ENCODE results near the gene SNRPD2. TPM values are rescaled to one million over a fixed set of nuclear protein-coding genes. Genes with fewer than 3 reads are reported as not detected.
A peak's percentile ranks its signal among the peaks of the same experiment; 100 is the strongest.
"Not testable (repeated sequence)": the region's sequence is repeated elsewhere in the genome, so short reads cannot be mapped to it uniquely, and the experiment has no call there.

SNRPD2 gene
- 738 and 766 TPM in 2 replicates for total RNA-seq

DNA sequence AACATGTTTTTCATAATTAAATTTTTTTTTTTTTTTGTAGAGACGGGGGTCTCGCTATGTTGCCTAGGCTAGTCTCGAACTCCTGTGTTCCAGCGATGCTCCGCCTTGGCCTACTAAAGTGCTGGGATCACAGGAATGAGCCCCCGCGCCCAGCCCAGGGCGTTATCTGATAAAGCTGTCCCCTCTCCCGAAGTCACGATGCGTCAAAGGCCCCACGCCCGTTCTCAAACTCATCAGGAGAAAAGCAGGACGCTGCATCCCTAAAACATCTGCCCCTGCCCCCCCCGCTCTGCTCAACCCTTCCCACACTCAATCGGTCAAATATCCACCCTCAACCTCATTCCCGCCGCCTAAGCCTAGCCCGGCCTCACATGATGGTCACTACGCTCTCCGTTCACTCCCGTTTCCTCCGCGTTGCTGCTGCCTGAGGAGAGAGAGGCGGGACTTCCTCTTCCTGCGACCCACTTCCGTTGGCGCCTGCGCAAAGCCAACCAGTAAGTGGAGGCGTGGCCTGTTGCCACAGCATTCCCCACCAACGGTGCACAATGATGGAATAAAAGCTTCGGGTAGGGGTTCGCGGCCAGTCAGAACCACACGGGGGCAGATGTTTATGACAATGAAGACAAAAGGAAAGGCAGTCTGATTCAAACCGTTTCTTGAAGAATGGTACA, at the start of gene SNRPD2:
Gene SNRPD2 (minus strand): TSS at position 438 of the 671 bp plus-strand sequence. CDS start 65 bp downstream, at position 373.
- intact Hi-C loops (cut with micrococcal nuclease), result loop anchor here (1.0 to 5.0 kb wide), 8 partner anchors 14 to 184 kb away; partner anchors contain the start of genes FBXO46, OPA3, SIX5 and SYMPK
- peaks cover 61% of the 10 kb centered on the region for H3K36me3 Mint-ChIP-seq (ENCODE audit: low read depth)
- H3K27me3 Mint-ChIP-seq (ENCODE audit: low read depth), result no peaks in the 10 kb centered on the region

DNA sequence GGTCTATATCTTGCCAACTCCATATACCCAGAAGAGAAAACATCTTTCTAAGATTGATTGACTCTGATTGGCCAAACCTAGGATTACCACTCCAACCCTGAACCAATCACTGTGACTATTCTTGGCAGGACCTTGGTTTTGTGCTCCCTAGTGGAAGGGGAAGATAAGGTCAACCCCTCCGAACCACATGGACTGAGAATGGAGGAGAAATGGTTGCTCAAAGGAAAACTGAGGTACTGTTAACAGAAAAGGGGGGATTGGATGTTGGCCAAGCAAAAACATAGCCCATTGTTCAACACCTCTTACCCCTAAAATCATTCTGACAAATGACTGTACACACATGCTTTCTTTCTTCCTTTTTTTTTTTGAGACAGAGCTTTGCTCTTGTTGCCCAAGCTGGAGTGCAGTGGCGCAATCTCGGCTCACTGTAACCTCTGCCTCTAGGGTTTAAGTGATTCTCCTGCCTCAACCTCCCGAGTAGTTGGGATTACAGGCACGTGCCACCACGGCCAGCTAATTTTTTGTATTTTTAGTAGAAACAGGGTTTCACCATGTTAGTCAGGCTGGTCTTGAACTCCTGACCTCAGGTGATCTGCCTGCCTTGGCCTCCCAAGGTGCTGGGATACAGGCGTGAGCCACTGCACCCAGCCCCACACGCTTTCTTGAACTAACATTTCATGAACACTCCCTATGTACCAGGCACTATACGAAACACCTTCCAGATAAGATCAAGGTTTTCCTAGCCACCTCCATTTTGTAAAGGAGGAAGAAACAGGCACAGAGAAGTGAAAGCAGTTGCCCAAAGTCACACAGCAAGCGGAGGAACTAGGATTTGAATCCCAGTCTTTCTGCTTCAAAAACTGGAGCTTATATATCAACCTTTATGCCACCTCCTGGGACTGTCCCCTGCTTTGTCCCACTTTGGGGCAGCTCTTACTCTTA, 48.0 kb upstream of the SNRPD2 start:
- no peak overlapping the region for H3K4me3 Mint-ChIP-seq (ENCODE audit: low read depth)
- H3K36me3 Mint-ChIP-seq (ENCODE audit: low read depth), result no peaks in the 10 kb centered on the region

More for the DNA sequence above, at the start of gene SNRPD2:
- DNase-seq (ENCODE audit: low spot score), result peak; percentile 94
- Mint-ChIP-seq H3K9me3 (no peaks in the 10 kb centered on the region), H3K27ac (peak within 1 kb of the TSS; percentile 99), H3K4me3 (ENCODE audit: low read depth) (peak within 1 kb of the TSS; percentile 94), H3K4me1 (ENCODE audit: low read depth) (peaks cover 14% of the 10 kb centered on the region)

DNA sequence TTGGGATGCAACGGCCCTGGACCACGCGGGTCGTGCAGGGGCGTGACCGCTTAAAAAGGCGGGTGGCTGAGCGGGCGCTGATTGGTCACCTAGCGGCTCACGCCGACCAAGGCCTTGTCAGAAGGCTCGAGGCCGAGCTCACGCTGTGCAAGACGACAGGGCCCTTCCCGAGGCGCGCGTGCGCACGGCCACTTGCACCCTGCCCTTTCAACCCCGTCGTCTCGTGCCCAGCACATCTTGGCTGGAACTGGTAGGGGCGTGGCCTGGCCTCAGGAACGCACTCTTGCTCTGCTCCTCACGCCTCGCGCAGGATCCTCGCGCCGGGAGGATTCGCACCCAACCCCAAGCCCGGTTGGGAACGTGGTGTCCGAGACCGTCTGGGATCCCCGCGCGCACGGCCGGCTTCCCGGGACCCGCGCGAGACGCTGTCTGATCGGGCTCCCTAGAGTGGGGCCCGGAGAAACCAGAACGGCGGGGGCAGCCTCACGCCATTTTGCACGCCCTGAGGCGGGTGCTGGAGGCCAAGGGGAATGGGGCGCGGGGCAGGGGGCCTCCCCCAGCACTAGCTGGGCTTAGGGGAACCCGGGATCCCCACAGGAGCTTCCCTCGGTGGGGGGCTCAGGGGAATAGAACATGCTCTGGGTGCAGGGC, 41.5 kb upstream of the SNRPD2 start, which contains the start of gene MEIOSIN:
Gene MEIOSIN (plus strand): TSS at position 280 of the 651 bp plus-strand sequence. CDS start 1,938 bp downstream, outside the sequence.
- Mint-ChIP-seq H3K36me3 (ENCODE audit: low read depth) (peaks cover 4% of the 10 kb centered on the region), H3K4me1 (ENCODE audit: low read depth) (peaks cover 13% of the 10 kb centered on the region), H3K9me3 (no peaks in the 10 kb centered on the region), H3K27me3 (ENCODE audit: low read depth) (peaks cover 3% of the 10 kb centered on the region), H3K27ac (no peak within 1 kb of the TSS), H3K4me3 (ENCODE audit: low read depth) (no peak within 1 kb of the TSS)
- intact Hi-C loops (cut with micrococcal nuclease), result loop anchor here (5.0 kb wide), 1 partner anchor 129 kb away; the partner anchor contains the start of genes FOXA3 and SYMPK
- DNase-seq (ENCODE audit: low spot score), result no peak

More for the DNA sequence above, 48.0 kb upstream of the SNRPD2 start:
- Mint-ChIP-seq H3K4me1 (ENCODE audit: low read depth) (no peaks in the 10 kb centered on the region), H3K27ac (no peak overlapping the region), H3K9me3 (no peaks in the 10 kb centered on the region), H3K27me3 (ENCODE audit: low read depth) (peaks cover 5% of the 10 kb centered on the region)
- intact Hi-C loops (cut with micrococcal nuclease), result no loop called here
- DNase-seq (ENCODE audit: low spot score), result no peak

DNA sequence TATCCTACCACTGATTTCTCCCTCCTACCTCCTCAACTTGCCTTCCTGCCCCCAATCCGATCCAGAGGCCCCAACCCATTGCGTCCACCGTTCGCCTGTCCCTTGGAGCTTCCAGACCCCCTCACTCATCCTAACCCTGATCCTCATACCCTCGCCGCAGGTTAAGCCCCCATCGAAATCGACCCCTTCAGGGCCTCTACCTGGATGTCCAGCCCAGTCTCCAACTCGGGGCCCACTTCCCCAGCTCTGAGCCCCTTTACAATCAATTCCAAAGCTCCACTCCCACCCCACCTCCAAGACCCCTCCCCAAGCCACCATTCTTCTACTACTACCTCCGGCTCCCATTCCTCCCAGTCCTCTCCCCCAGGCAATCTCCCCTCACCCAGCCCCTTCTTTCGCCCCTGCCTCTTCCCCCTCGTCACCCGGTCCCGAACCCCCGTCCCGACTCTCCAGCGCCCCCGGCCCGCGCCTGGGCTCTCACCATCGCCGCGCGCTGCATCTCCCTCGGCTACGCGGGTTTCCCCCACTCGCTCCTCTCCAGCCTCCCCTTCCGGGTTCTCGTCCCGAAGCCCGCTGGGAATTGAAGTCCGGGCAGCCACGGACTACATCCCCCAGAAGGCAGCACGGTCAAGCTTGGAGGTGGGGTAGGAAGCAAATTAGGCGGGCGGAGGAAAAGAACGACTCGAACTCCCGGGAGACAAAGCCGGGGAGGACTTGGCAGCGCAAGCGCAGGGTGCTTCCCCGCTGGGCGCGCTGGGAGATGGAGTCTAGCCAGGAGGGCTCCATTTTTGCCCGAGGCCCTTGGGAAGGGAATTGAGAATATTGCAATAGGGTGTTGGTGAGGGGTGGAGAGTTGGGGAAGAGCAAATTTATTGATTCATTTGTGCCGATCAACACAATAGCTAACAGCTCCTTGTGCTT, 38.9 kb upstream of the SNRPD2 start, which contains the start of gene FBXO46:
Gene FBXO46 (minus strand): TSS at position 529 of the 921 bp plus-strand sequence. CDS start 17,401 bp downstream, outside the sequence.
- DNase-seq (ENCODE audit: low spot score), result peak; percentile 93
- H3K27ac Mint-ChIP-seq, result peak within 1 kb of the TSS; percentile 92
- H3K4me1 Mint-ChIP-seq (ENCODE audit: low read depth), result peaks cover 18% of the 10 kb centered on the region
- peak within 1 kb of the TSS; percentile 100 for H3K4me3 Mint-ChIP-seq (ENCODE audit: low read depth)
- H3K27me3 Mint-ChIP-seq (ENCODE audit: low read depth), result no peaks in the 10 kb centered on the region
- no peaks in the 10 kb centered on the region for H3K9me3 Mint-ChIP-seq
- intact Hi-C loops (cut with micrococcal nuclease), result loop anchor here (1.0 to 5.0 kb wide), 3 partner anchors 13 to 132 kb away; partner anchors contain the start of genes FOXA3, QPCTL and SYMPK
- H3K36me3 Mint-ChIP-seq (ENCODE audit: low read depth), result peaks cover 14% of the 10 kb centered on the region

DNA sequence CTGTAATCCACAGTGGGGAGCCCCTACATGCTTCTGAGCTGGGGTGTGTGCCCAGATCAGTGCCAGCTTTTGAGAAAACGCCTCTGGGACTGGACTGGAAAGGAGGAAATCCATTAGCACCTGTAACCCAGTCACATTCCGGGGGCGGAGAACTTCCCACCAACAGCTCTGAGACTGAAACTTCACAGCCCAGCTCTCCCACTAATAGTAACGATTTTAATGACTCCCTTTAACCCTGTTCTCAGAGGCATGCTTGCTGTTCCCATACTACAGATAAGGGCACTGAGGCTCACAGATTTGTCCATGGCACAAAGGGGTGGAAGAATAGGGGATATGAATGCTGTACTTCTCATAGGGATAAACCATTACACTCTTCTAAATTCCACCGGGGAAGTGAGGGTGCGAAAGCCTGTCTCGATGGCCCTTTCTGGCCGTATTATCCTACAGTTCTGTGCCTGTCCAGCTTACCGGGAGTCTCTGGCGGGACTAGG, 38.1 kb upstream of the SNRPD2 start:
- no peak for DNase-seq (ENCODE audit: low spot score)
- H3K4me3 Mint-ChIP-seq (ENCODE audit: low read depth), result peak overlapping the region; percentile 100
- intact Hi-C loops (cut with micrococcal nuclease), result loop anchor here (1.0 to 5.0 kb wide), 3 partner anchors 13 to 132 kb away; partner anchors contain the start of genes FOXA3, QPCTL and SYMPK
- H3K27me3 Mint-ChIP-seq (ENCODE audit: low read depth), result no peaks in the 10 kb centered on the region
- peaks cover 18% of the 10 kb centered on the region for H3K4me1 Mint-ChIP-seq (ENCODE audit: low read depth)
- no peaks in the 10 kb centered on the region for H3K9me3 Mint-ChIP-seq
- peak overlapping the region; percentile 92 for H3K27ac Mint-ChIP-seq
- H3K36me3 Mint-ChIP-seq (ENCODE audit: low read depth), result peaks cover 15% of the 10 kb centered on the region

DNA sequence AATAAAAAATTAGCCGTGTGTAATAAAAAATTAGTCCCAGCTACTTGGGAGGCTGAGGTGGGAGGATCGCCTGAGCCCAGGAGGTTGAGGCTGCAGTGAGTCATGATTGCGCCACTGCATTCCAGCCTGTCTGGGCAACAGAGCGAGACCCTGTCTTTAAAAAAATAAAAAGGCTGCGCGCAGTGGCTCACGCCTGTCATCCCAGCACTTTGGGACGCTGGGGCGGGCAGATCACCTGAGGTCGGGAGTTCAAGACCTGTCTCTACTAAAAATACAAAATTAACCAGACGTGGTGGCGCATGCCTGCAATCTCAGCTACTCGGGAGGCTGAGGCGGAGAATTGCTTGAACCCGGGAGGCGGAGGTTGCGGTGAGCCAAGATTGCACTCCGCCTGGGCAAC, 36.9 kb upstream of the SNRPD2 start:
- H3K9me3 Mint-ChIP-seq; H3K27ac Mint-ChIP-seq; H3K27me3 Mint-ChIP-seq (ENCODE audit: low read depth); DNase-seq (ENCODE audit: low spot score); intact Hi-C loops (cut with micrococcal nuclease): not testable (repeated sequence)
- H3K4me3 Mint-ChIP-seq (ENCODE audit: low read depth), result peak overlapping the region; percentile 26
- H3K4me1 Mint-ChIP-seq (ENCODE audit: low read depth), result peaks cover 18% of the 10 kb centered on the region
- H3K36me3 Mint-ChIP-seq (ENCODE audit: low read depth), result peaks cover 21% of the 10 kb centered on the region

DNA sequence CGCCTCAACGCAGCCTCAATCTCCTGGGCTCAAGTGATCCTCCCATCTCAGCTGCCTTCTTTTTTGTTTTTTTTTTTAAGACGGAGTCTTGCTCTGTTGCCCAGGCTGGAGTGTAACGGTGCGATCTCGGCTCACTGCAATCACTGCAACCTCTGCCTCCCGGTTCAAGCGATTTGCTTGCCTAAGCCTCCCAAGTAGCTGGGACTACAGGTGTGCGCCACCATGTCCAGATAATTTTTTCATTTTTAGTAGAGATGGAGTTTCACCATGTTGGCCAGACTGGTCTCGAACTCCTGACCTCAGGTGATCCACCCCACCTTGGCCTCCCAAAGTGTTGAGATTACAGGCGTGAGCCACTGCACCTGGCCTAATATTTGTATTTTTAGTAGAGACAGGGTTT, 28.3 kb upstream of the SNRPD2 start:
- H3K9me3 Mint-ChIP-seq; H3K27ac Mint-ChIP-seq; H3K4me3 Mint-ChIP-seq (ENCODE audit: low read depth); DNase-seq (ENCODE audit: low spot score); H3K27me3 Mint-ChIP-seq (ENCODE audit: low read depth); intact Hi-C loops (cut with micrococcal nuclease): not testable (repeated sequence)
- peaks cover 41% of the 10 kb centered on the region for H3K36me3 Mint-ChIP-seq (ENCODE audit: low read depth)
- H3K4me1 Mint-ChIP-seq (ENCODE audit: low read depth), result peaks cover 24% of the 10 kb centered on the region

DNA sequence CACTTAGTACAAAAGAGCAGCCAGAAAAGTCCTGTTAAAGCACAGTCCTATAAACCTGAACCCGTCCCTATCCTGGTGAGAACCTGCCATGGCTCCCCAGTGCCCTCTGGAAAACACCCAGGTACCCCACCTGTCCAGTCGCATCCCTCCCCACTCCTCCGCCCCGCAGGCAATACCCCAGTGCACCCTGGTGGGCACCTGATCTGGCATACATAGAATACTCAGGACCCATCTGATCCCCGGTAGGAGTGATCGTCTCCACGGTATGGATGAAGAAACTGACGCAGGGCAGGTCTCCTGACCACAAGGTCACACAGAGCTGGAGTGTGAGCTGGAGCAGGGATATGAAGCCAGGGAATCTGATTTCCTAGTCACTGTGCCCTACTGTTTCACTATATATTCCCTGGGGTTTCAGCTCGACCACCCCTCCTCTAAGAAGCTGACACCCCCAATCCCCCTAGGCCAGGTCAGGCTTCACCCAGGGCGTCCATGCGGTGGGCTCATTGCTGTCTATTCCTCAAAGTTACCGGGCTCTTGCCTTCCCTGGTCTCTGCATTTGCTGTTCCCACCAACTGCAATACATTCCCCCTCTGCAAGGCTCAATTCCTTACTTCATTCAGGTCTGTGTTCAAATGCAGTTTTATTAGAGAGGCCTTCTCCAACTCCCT, 26.4 kb upstream of the SNRPD2 start:
- H3K36me3 Mint-ChIP-seq (ENCODE audit: low read depth), result peaks cover 32% of the 10 kb centered on the region
- H3K4me3 Mint-ChIP-seq (ENCODE audit: low read depth), result peak overlapping the region; percentile 94
- peaks cover 27% of the 10 kb centered on the region for H3K4me1 Mint-ChIP-seq (ENCODE audit: low read depth)
- no peaks in the 10 kb centered on the region for H3K27me3 Mint-ChIP-seq (ENCODE audit: low read depth)
- no peaks in the 10 kb centered on the region for H3K9me3 Mint-ChIP-seq
- no peak for DNase-seq (ENCODE audit: low spot score)
- H3K27ac Mint-ChIP-seq, result peak overlapping the region; percentile 94
- intact Hi-C loops (cut with micrococcal nuclease), result loop anchor here (1.0 kb wide), 2 partner anchors 12 to 26 kb away; partner anchors contain the start of genes FBXO46 and QPCTL

DNA sequence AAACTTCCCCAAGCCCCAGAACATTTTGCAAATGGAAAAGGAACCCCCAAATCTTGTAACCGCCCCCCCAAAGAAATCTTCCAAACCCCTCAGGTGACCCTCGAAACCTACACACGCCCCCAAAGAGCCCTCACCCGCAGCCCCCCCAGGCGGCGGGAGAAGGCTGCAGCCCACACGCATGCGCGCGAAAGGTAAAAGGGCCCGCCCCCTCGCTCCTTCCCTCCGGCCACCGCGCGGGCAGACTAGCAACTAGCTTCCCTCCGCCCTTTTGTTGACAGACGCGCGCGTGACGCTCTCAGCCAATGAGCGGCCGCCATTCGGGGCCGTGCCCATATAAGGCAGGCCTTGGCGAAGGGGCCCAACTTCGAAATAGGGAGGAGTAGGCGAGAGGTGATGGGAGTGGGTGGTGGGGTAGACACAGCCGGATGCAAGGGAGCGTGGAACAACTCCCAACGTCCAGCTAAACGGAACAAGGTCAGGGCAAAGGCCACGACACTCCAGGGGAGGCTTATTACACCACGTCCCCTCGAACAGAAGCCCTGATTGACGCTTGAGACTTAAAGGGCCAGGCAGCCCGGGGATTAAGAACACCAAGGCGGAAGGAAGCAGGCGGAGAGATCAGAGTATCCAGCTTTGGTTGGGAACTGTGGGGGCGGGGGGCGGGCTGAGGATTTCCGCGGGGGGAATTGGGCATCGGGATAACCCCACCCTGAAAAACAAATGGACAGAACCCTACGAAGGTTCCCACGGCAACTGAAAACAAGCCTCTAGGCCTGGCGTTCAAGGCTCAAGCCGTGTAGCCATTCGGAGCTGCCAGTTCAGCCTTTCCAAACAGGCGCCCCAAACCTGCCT, 25.6 kb upstream of the SNRPD2 start:
- no peaks in the 10 kb centered on the region for H3K9me3 Mint-ChIP-seq
- H3K36me3 Mint-ChIP-seq (ENCODE audit: low read depth), result peaks cover 32% of the 10 kb centered on the region
- H3K4me1 Mint-ChIP-seq (ENCODE audit: low read depth), result peaks cover 27% of the 10 kb centered on the region

More for the DNA sequence above, 25.6 kb upstream of the SNRPD2 start:
- DNase-seq (ENCODE audit: low spot score), result peak; percentile 99
- Mint-ChIP-seq H3K27ac (peak overlapping the region; percentile 94), H3K27me3 (ENCODE audit: low read depth) (no peaks in the 10 kb centered on the region), H3K4me3 (ENCODE audit: low read depth) (peak overlapping the region; percentile 94)
- intact Hi-C loops (cut with micrococcal nuclease), result loop anchor here (1.0 kb wide), 2 partner anchors 13 to 25 kb away; partner anchors contain the start of genes FBXO46 and QPCTL
